ENCODE measurements around the gene FGF6.

DNA sequence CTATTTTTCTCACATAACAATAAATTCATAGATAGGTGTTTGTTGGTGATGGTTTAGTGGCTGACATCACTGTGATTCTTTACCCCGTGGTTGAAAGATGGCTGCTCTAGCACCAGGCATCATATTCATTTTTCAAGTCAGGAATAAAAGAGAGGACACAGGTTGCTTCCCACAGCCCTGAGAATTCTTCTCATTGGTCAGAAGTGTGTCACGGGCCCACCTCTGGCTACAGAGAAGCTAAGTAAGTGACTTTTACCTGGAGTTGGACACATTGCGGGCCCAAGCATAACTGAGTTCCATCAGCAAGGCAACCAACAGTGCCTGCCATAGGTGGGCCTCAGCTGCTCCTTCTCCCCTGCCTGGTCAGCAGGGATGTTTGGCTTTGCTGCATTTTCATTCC lies 38.5 kb downstream of the FGF6 start:
- TF ChIP-seq, protein P1, sequence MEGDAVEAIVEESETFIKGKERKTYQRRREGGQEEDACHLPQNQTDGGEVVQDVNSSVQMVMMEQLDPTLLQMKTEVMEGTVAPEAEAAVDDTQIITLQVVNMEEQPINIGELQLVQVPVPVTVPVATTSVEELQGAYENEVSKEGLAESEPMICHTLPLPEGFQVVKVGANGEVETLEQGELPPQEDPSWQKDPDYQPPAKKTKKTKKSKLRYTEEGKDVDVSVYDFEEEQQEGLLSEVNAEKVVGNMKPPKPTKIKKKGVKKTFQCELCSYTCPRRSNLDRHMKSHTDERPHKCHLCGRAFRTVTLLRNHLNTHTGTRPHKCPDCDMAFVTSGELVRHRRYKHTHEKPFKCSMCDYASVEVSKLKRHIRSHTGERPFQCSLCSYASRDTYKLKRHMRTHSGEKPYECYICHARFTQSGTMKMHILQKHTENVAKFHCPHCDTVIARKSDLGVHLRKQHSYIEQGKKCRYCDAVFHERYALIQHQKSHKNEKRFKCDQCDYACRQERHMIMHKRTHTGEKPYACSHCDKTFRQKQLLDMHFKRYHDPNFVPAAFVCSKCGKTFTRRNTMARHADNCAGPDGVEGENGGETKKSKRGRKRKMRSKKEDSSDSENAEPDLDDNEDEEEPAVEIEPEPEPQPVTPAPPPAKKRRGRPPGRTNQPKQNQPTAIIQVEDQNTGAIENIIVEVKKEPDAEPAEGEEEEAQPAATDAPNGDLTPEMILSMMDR (conservative IDR thresholded peaks at IDR 0.05; ENCODE audit: low read length): no peak
- TF ChIP-seq EZH2phosphoT487 (IDR thresholded peaks at IDR 0.05; ENCODE audit: borderline replicate concordance, low read depth, low read length): no peak

All from OCI-LY7 (cell line).